ENCODE results near the gene MAST4.

Gene MAST4

GRCh38 chr5:66606713-66607112, 10.5 kb downstream of the MAST4 start:
- DNase-seq = no peak

GRCh38 chr5:66608501-66608900, 12.3 kb downstream of the MAST4 start:
- DNase-seq = no peak

GRCh38 chr5:66609615-66610014, 13.4 kb downstream of the MAST4 start:
- peak in 1 of 5 experiments; percentile 30 for DNase-seq

- DNase-seq = no peak
These were observed 16.0 kb downstream of the MAST4 start for GRCh38 chr5:66612226-66612625.

GRCh38 chr5:66615136-66615535, 18.9 kb downstream of the MAST4 start:
- no peak for DNase-seq

- no peak for DNase-seq
These were observed 19.7 kb downstream of the MAST4 start for GRCh38 chr5:66615894-66616293.

GRCh38 chr5:66616520-66617225, 20.5 kb downstream of the MAST4 start:
- DNase-seq = no peak

- DNase-seq = no peak
These were observed 21.2 kb downstream of the MAST4 start for GRCh38 chr5:66617226-66617861.

GRCh38 chr5:66617991-66618768, 22.0 kb downstream of the MAST4 start:
- DNase-seq = no peak

GRCh38 chr5:66620711-66621110, 24.5 kb downstream of the MAST4 start:
- DNase-seq = no peak

GRCh38 chr5:66621146-66621545, 25.0 kb downstream of the MAST4 start:
- no peak for DNase-seq

- no peak for DNase-seq
These were observed 25.5 kb downstream of the MAST4 start for GRCh38 chr5:66621736-66622135.

GRCh38 chr5:66628561-66628960, 32.4 kb downstream of the MAST4 start:
- no peak for DNase-seq

GRCh38 chr5:66629446-66629845, 33.3 kb downstream of the MAST4 start:
- no peak for DNase-seq

GRCh38 chr5:66633754-66634153, 37.6 kb downstream of the MAST4 start:
- no peak for DNase-seq

GRCh38 chr5:66634601-66635000, 38.4 kb downstream of the MAST4 start:
- no peak for DNase-seq

- DNase-seq = no peak
These were observed 41.8 kb downstream of the MAST4 start for GRCh38 chr5:66637994-66638393.

GRCh38 chr5:66639037-66639436, 42.8 kb downstream of the MAST4 start:
- no peak for DNase-seq

GRCh38 chr5:66642538-66642937, 46.3 kb downstream of the MAST4 start:
- DNase-seq = no peak

GRCh38 chr5:66643387-66643786, 47.2 kb downstream of the MAST4 start:
- DNase-seq = no peak

GRCh38 chr5:66644111-66644510, 47.9 kb downstream of the MAST4 start:
- DNase-seq = no peak

GRCh38 chr5:66645039-66645438, 48.8 kb downstream of the MAST4 start:
- peak in 1 of 5 experiments; percentile 20 for DNase-seq

- no peak for DNase-seq
These were observed 50.4 kb downstream of the MAST4 start for GRCh38 chr5:66646570-66646969.

Data from T-helper 2 cell (primary cell).